ENCODE results near the gene OR56A1. TPM values are rescaled to one million over a fixed set of nuclear protein-coding genes. Genes with fewer than 3 reads are reported as not detected.

The OR56A1 gene
- polyA plus RNA-seq, 10 donors: not detected

GRCh38 chr11:5992150-5992549 is 38.4 kb downstream of the OR56A1 start:
- DNase-seq: no peak

GRCh38 chr11:5989203-5989602 is 41.4 kb downstream of the OR56A1 start:
- no peak for DNase-seq

GRCh38 chr11:5986885-5987284 is 43.7 kb downstream of the OR56A1 start, which contains the start of gene OR52L1:
Gene OR52L1, minus strand, starts transcription at chr11:5986985. Its CDS starts 55 bp downstream, at chr11:5986930.
- DNase-seq: no peak

- DNase-seq: no peak
Observed at GRCh38 chr11:5983443-5983842, 47.1 kb downstream of the OR56A1 start.

GRCh38 chr11:5973530-5973929 is 57.0 kb downstream of the OR56A1 start:
- no peak for DNase-seq

Other genes starting within 250 kb of the OR56A1 start
- not detected for gene OR52N5, start 247.4 kb downstream of the OR56A1 start, polyA plus RNA-seq (ENCODE audit: insufficient read length in 10 of 10)
- not detected for gene OR52N1, start 239.5 kb downstream of the OR56A1 start, polyA plus RNA-seq (ENCODE audit: insufficient read length in 10 of 10)
- gene OR52N2, start 221.8 kb downstream of the OR56A1 start, polyA plus RNA-seq (ENCODE audit: insufficient read length in 10 of 10): not detected
- gene OR52E6, start 188.9 kb downstream of the OR56A1 start, polyA plus RNA-seq (ENCODE audit: insufficient read length in 10 of 10): not detected
- not detected for gene OR52E8, start 173.1 kb downstream of the OR56A1 start, polyA plus RNA-seq (ENCODE audit: insufficient read length in 10 of 10)
- gene OR52E4, start 150.1 kb downstream of the OR56A1 start, polyA plus RNA-seq (ENCODE audit: insufficient read length in 10 of 10): not detected
- not detected for gene OR52E5, start 137.6 kb downstream of the OR56A1 start, polyA plus RNA-seq (ENCODE audit: insufficient read length in 10 of 10)
- gene OR56A3, start 88.5 kb downstream of the OR56A1 start, polyA plus RNA-seq (ENCODE audit: insufficient read length in 10 of 10): not detected
- not detected for gene OR56A5, start 62.3 kb downstream of the OR56A1 start, polyA plus RNA-seq (ENCODE audit: insufficient read length in 10 of 10)
- not detected for gene OR52L1, start 43.8 kb downstream of the OR56A1 start, polyA plus RNA-seq (ENCODE audit: insufficient read length in 10 of 10)
- gene OR56A4, start 23.8 kb downstream of the OR56A1 start, polyA plus RNA-seq (ENCODE audit: insufficient read length in 10 of 10): not detected
- not detected for gene OR56B4, start 76.9 kb upstream of the OR56A1 start, polyA plus RNA-seq (ENCODE audit: insufficient read length in 10 of 10)
- not detected for gene OR52B2, start 139.6 kb upstream of the OR56A1 start, polyA plus RNA-seq (ENCODE audit: insufficient read length in 10 of 10)
- under 1 TPM in 1 of 10 donors, not detected in 9; 0.11 TPM for gene OR52W1, start 168.5 kb upstream of the OR56A1 start, polyA plus RNA-seq (ENCODE audit: insufficient read length in 10 of 10)
- gene C11orf42, start 174.8 kb upstream of the OR56A1 start, polyA plus RNA-seq (ENCODE audit: insufficient read length in 10 of 10): under 1 TPM in 8 of 10 donors, not detected in 2; 0.24 to 0.46 (median 0.31) TPM
- 10 to 100 TPM; 18.5 to 39.1 (median 23.5) TPM for gene FHIP1B, start 203.9 kb upstream of the OR56A1 start, polyA plus RNA-seq (ENCODE audit: insufficient read length in 10 of 10)
- under 1 TPM in 5 of 10 donors, not detected in 5; 0.11 to 0.33 (median 0.17) TPM for gene CNGA4, start 208.3 kb upstream of the OR56A1 start, polyA plus RNA-seq (ENCODE audit: insufficient read length in 10 of 10)
- under 1 TPM in 1 of 10 donors, not detected in 9; 0.22 TPM for gene CCKBR, start 229.1 kb upstream of the OR56A1 start, polyA plus RNA-seq (ENCODE audit: insufficient read length in 10 of 10)

Data from muscle of back (tissue), 11 donors.